ENCODE measurements around the gene KLK1. TPM values are rescaled to one million over a fixed set of nuclear protein-coding genes. Genes with fewer than 3 reads are reported as not detected.

KLK1 gene
- total RNA-seq, 2 experiments from 2014 or later, result 2.4 to 2.6 TPM

GRCh38 chr19:50835103-50835784 is 11.7 kb upstream of the KLK1 start:
- POLR2A ChIA-PET, result interaction anchor here (0.6 kb wide), 1 partner anchor 297 kb away, joined by 3 read pairs; no protein-coding TSS in a partner anchor
- no peak overlapping the region for H3K27ac Mint-ChIP-seq
- peak overlapping the region; percentile 68 for H3K4me3 Mint-ChIP-seq
- intact Hi-C loops (cut with DNase I, micrococcal nuclease), result loop anchor here in 1 of 2 experiments (5.0 kb wide), 1 partner anchor 87 kb away; no protein-coding TSS in a partner anchor
- peaks cover 46% of the 10 kb centered on the region for H3K27me3 Mint-ChIP-seq
- no peaks in the 10 kb centered on the region for H3K36me3 Mint-ChIP-seq (ENCODE audit: low read depth)
- peaks cover 7% of the 10 kb centered on the region for H3K4me1 Mint-ChIP-seq
- DNase-seq (no peak), ATAC-seq (no peak)
- no peaks in the 10 kb centered on the region for H3K9me3 Mint-ChIP-seq (ENCODE audit: low read depth)
- CTCF ChIA-PET, result interaction anchor here (1.1 kb wide), 1 partner anchor 38 kb away, joined by 4 read pairs; no protein-coding TSS in a partner anchor

- Mint-ChIP-seq H3K9me3 (ENCODE audit: low read depth) (no peaks in the 10 kb centered on the region), H3K36me3 (ENCODE audit: low read depth) (no peaks in the 10 kb centered on the region), H3K4me3 (no peak overlapping the region), H3K27me3 (peaks cover 47% of the 10 kb centered on the region), H3K4me1 (peaks cover 7% of the 10 kb centered on the region), H3K27ac (no peak overlapping the region)
- ATAC-seq (no peak), DNase-seq (no peak)
- ChIA-PET CTCF (no interaction called here), POLR2A (no interaction called here)
- intact Hi-C loops (cut with DNase I, micrococcal nuclease), result no loop called here
Observed at GRCh38 chr19:50833802-50834167, 10.2 kb upstream of the KLK1 start.

GRCh38 chr19:50833117-50833801 is 9.7 kb upstream of the KLK1 start, which contains the start of gene KLK15:
Gene KLK15 (minus strand): TSS chr19:50833574. CDS start chr19:50831492, 2,082 bp downstream.
- no peaks in the 10 kb centered on the region for H3K9me3 Mint-ChIP-seq (ENCODE audit: low read depth)
- peaks cover 7% of the 10 kb centered on the region for H3K4me1 Mint-ChIP-seq
- no peak within 1 kb of the TSS for H3K27ac Mint-ChIP-seq
- no peaks in the 10 kb centered on the region for H3K36me3 Mint-ChIP-seq (ENCODE audit: low read depth)
- intact Hi-C loops (cut with DNase I, micrococcal nuclease), result no loop called here
- no peak within 1 kb of the TSS for H3K4me3 Mint-ChIP-seq
- ATAC-seq (no peak), DNase-seq (no peak)
- ChIA-PET POLR2A (no interaction called here), CTCF (no interaction called here)
- H3K27me3 Mint-ChIP-seq, result peaks cover 45% of the 10 kb centered on the region

- H3K4me3 Mint-ChIP-seq, result no peak overlapping the region
- no peak for ATAC-seq
- no peaks in the 10 kb centered on the region for H3K9me3 Mint-ChIP-seq (ENCODE audit: low read depth)
- ChIA-PET POLR2A (no interaction called here), CTCF (no interaction called here)
- H3K4me1 Mint-ChIP-seq, result peaks cover 7% of the 10 kb centered on the region
- DNase-seq, result no peak
- intact Hi-C loops (cut with DNase I, micrococcal nuclease), result no loop called here
- no peak overlapping the region for H3K27ac Mint-ChIP-seq
- peaks cover 43% of the 10 kb centered on the region for H3K27me3 Mint-ChIP-seq
- H3K36me3 Mint-ChIP-seq (ENCODE audit: low read depth), result no peaks in the 10 kb centered on the region
Observed at GRCh38 chr19:50832666-50833065, 9.1 kb upstream of the KLK1 start.

GRCh38 chr19:50831026-50831396 is 7.4 kb upstream of the KLK1 start:
- H3K4me1 Mint-ChIP-seq, result peaks cover 3% of the 10 kb centered on the region
- no peaks in the 10 kb centered on the region for H3K9me3 Mint-ChIP-seq (ENCODE audit: low read depth)
- ChIA-PET CTCF (no interaction called here), POLR2A (no interaction called here)
- DNase-seq (no peak), ATAC-seq (no peak)
- H3K27me3 Mint-ChIP-seq, result peaks cover 39% of the 10 kb centered on the region
- intact Hi-C loops (cut with DNase I, micrococcal nuclease), result no loop called here
- no peaks in the 10 kb centered on the region for H3K36me3 Mint-ChIP-seq (ENCODE audit: low read depth)
- no peak overlapping the region for H3K4me3 Mint-ChIP-seq
- H3K27ac Mint-ChIP-seq, result no peak overlapping the region

GRCh38 chr19:50830266-50831025 is 6.9 kb upstream of the KLK1 start:
- Mint-ChIP-seq H3K27ac (no peak overlapping the region), H3K27me3 (peaks cover 39% of the 10 kb centered on the region), H3K4me1 (peaks cover 3% of the 10 kb centered on the region), H3K36me3 (ENCODE audit: low read depth) (no peaks in the 10 kb centered on the region), H3K9me3 (ENCODE audit: low read depth) (no peaks in the 10 kb centered on the region), H3K4me3 (no peak overlapping the region)
- CTCF ChIA-PET, result no interaction called here
- ATAC-seq (no peak), DNase-seq (no peak)
- POLR2A ChIA-PET, result no interaction called here
- intact Hi-C loops (cut with DNase I, micrococcal nuclease), result no loop called here

- DNase-seq, result no peak
- ATAC-seq, result no peak
- POLR2A ChIA-PET, result no interaction called here
- no peak overlapping the region for H3K4me3 Mint-ChIP-seq
- H3K9me3 Mint-ChIP-seq (ENCODE audit: low read depth), result no peaks in the 10 kb centered on the region
- H3K4me1 Mint-ChIP-seq, result no peaks in the 10 kb centered on the region
- CTCF ChIA-PET, result no interaction called here
- intact Hi-C loops (cut with DNase I, micrococcal nuclease), result no loop called here
- no peaks in the 10 kb centered on the region for H3K36me3 Mint-ChIP-seq (ENCODE audit: low read depth)
- H3K27me3 Mint-ChIP-seq, result peaks cover 37% of the 10 kb centered on the region
- no peak overlapping the region for H3K27ac Mint-ChIP-seq
Observed at GRCh38 chr19:50829801-50830200, 6.2 kb upstream of the KLK1 start.

- Mint-ChIP-seq H3K4me1 (no peaks in the 10 kb centered on the region), H3K9me3 (ENCODE audit: low read depth) (no peaks in the 10 kb centered on the region), H3K27me3 (peaks cover 32% of the 10 kb centered on the region), H3K4me3 (no peak overlapping the region), H3K27ac (no peak overlapping the region), H3K36me3 (ENCODE audit: low read depth) (no peaks in the 10 kb centered on the region)
- DNase-seq (no peak), ATAC-seq (no peak)
- ChIA-PET POLR2A (no interaction called here), CTCF (no interaction called here)
- intact Hi-C loops (cut with DNase I, micrococcal nuclease), result no loop called here
Observed at GRCh38 chr19:50827476-50827875, 3.9 kb upstream of the KLK1 start.

- H3K4me1 Mint-ChIP-seq, result no peaks in the 10 kb centered on the region
- H3K27ac Mint-ChIP-seq, result no peak overlapping the region
- no peaks in the 10 kb centered on the region for H3K9me3 Mint-ChIP-seq (ENCODE audit: low read depth)
- H3K27me3 Mint-ChIP-seq, result peaks cover 39% of the 10 kb centered on the region
- no peak overlapping the region for H3K4me3 Mint-ChIP-seq
- DNase-seq, result no peak
- no peak for ATAC-seq
- ChIA-PET CTCF (no interaction called here), POLR2A (no interaction called here)
- intact Hi-C loops (cut with DNase I, micrococcal nuclease), result no loop called here
- H3K36me3 Mint-ChIP-seq (ENCODE audit: low read depth), result no peaks in the 10 kb centered on the region
Observed at GRCh38 chr19:50826492-50827240, 3.1 kb upstream of the KLK1 start.

GRCh38 chr19:50822661-50823208 is 852 bp downstream of the KLK1 start:
- intact Hi-C loops (cut with DNase I, micrococcal nuclease), result no loop called here
- Mint-ChIP-seq H3K27ac (no peak overlapping the region), H3K36me3 (ENCODE audit: low read depth) (no peaks in the 10 kb centered on the region), H3K27me3 (peaks cover 57% of the 10 kb centered on the region), H3K4me3 (no peak overlapping the region), H3K4me1 (peaks cover 29% of the 10 kb centered on the region), H3K9me3 (ENCODE audit: low read depth) (no peaks in the 10 kb centered on the region)
- POLR2A ChIA-PET, result no interaction called here
- ATAC-seq (no peak), DNase-seq (no peak)
- CTCF ChIA-PET, result interaction anchor here (1.1 kb wide), 1 partner anchor 17 kb away, joined by 3 read pairs; no protein-coding TSS in a partner anchor

- peaks cover 38% of the 10 kb centered on the region for H3K4me1 Mint-ChIP-seq
- H3K9me3 Mint-ChIP-seq (ENCODE audit: low read depth), result no peaks in the 10 kb centered on the region
- POLR2A ChIA-PET, result no interaction called here
- CTCF ChIA-PET, result interaction anchor here (0.6 kb wide), 1 partner anchor 252 kb away, joined by 3 read pairs; no protein-coding TSS in a partner anchor
- no peak overlapping the region for H3K27ac Mint-ChIP-seq
- ATAC-seq, result no peak
- intact Hi-C loops (cut with DNase I, micrococcal nuclease), result no loop called here
- H3K4me3 Mint-ChIP-seq, result no peak overlapping the region
- H3K36me3 Mint-ChIP-seq (ENCODE audit: low read depth), result no peaks in the 10 kb centered on the region
- peaks cover 55% of the 10 kb centered on the region for H3K27me3 Mint-ChIP-seq
- no peak for DNase-seq
Observed at GRCh38 chr19:50821622-50822021, 2.0 kb downstream of the KLK1 start.
